Lung (tissue), 12 donors: Measurements from ENCODE around the gene DGKH. TPM values are rescaled to one million over a fixed set of nuclear protein-coding genes. Genes with fewer than 3 reads are reported as not detected.

ENCODE experiments used
- ATAC-seq: fragments of 200-7000 bp; cut with Tn5 transposase; one replicate; pipeline ENCODE4 v1.9.1; 2020; ENCODE audit warnings: moderate number of reproducible peaks; ENCODE audit not compliant: insufficient read depth, low FRiP score
- DNase-seq, 3 donors: peaks; one replicate each; pipeline ENCODE4 v3.0.0-alpha.2; 2013 to 2017
- H3K27ac ChIP-seq, 2 donors: one replicate each; pipeline ENCODE4 v1.5.1; 2013; ENCODE audit warnings: mild to moderate bottlenecking in 2 of 2, moderate library complexity in 2 of 2, control low read depth in 1 of 2, inconsistent platforms in 1 of 2, low read depth in 1 of 2, low read length in 1 of 2
- H3K27me3 ChIP-seq, 3 donors: one replicate each; pipeline ENCODE4 v1.5.1; 2013; ENCODE audit warnings: low read length in 2 of 3; ENCODE audit not compliant: control insufficient read depth in 3 of 3, insufficient read depth in 3 of 3
- H3K36me3 ChIP-seq, 4 donors: one replicate each; pipeline ENCODE4 v1.5.1; 2013; ENCODE audit warnings: low read length in 4 of 4, mild to moderate bottlenecking in 1 of 4, moderate library complexity in 1 of 4; ENCODE audit not compliant: control insufficient read depth in 4 of 4, insufficient read depth in 4 of 4
- H3K4me1 ChIP-seq, 5 donors: one replicate each; pipeline ENCODE4 v1.5.1; 2013; ENCODE audit warnings: low read length in 5 of 5, mild to moderate bottlenecking in 2 of 5, moderate library complexity in 1 of 5; ENCODE audit not compliant: control insufficient read depth in 5 of 5, insufficient read depth in 5 of 5
- H3K4me3 ChIP-seq: one replicate; pipeline ENCODE4 v1.5.1; 2013; ENCODE audit warnings: mild to moderate bottlenecking, control low read depth, moderate library complexity
- H3K9ac ChIP-seq, 2 donors: one replicate each; pipeline ENCODE4 v1.5.1; 2013; ENCODE audit warnings: low read length in 2 of 2, control low read depth in 1 of 2; ENCODE audit not compliant: insufficient read depth in 1 of 2
- H3K9me3 ChIP-seq, 4 donors: one replicate each; pipeline ENCODE4 v1.5.1; 2013; ENCODE audit warnings: low read length in 3 of 4, mild to moderate bottlenecking in 1 of 4, moderate library complexity in 1 of 4; ENCODE audit not compliant: control insufficient read depth in 4 of 4, insufficient read depth in 3 of 4
- WGBS, 2 donors: extraction: QIAGEN DNeasy Blood & Tissue Kit; methylation state at CpG; one replicate each; pipeline ENCODE4 v1.1.7; 2013; 5-methylcytosine and 5-hydroxymethylcytosine counted together
- polyA plus RNA-seq, 2 donors: library from polyadenylated mRNA; stranded (reverse); fragments of 200-250 nt; gene quantifications; one replicate each; pipeline ENCODE4 v1.2.1, GENCODE V29; 2013
- total RNA-seq, 2 donors: library from RNA; depleted of rRNA in 1 of 2; stranded (reverse); fragments of >200 nt in 1 of 2; gene quantifications; one replicate each; pipeline ENCODE4 v1.2.1, GENCODE V29; 2014 to 2021
- TF ChIP-seq, protein P1 (sequence below): IDR thresholded peaks from 2 replicates; pipeline ENCODE4 v1.5.1; 2012; ENCODE audit warnings: mild to moderate bottlenecking; ENCODE audit errors: control extremely low read depth, extremely low read depth
- donor health status: control.
- donor health status: control.
- donor health status: Bipolar disorder and iron deficiency.
- donor health status: healthy.
- donor health status: DM: yes; HTN: yes; CAD: no.

DGKH gene
- total and polyA plus RNA-seq, 4 donors: 2.2 to 33.1 (median 11.4) TPM

DNA sequence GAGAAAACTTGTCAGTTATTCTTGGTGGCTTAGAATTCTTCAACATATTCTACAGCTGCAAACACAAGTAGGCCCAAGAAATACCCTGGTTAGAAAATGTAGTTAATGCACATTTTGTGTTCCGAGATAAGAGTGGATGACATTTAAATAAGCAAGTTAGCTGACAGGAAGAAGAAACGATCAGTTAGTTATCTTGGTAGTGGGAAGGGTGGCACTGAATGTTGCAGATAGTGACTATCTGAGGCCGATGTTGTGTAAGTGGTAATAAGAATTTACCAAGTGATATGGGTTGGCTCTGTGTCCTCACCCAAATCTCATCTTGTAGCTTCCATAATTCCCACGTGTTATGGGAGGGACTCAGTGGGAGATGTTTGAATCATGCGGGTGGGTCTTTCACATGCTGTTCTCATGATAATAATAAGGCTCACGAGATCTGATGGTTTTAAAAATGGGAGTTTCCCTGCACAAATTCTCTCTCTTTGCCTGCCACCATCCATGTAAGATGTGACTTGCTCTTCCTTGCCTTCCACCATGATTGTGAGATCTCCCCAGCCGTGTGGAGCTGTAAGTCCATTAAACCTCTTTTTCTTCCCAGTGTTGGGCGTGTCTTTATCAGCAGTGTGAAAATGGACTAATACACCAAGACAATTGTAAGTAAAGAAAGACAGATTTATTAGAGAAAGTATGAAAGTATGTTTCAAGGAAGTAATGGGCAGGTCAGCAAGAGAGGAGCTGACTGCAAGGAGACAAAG is 212.6 kb downstream of the DGKH start:
- Histone ChIP-seq H3K27me3 (no peaks in the 10 kb centered on the region), H3K27ac (no peak overlapping the region), H3K36me3 (no peaks in the 10 kb centered on the region), H3K9me3 (no peaks in the 10 kb centered on the region), H3K9ac (no peak overlapping the region), H3K4me3 (no peak overlapping the region), H3K4me1 (peaks cover 0 to 20% (median under 1%) of the 10 kb centered on the region in 5 donors)
- DNase-seq (no peak), ATAC-seq (no peak)
- 92 to 94% methylated on average over 8 of the region's 8 CpGs for WGBS, 2 donors
- TF ChIP-seq, protein P1, sequence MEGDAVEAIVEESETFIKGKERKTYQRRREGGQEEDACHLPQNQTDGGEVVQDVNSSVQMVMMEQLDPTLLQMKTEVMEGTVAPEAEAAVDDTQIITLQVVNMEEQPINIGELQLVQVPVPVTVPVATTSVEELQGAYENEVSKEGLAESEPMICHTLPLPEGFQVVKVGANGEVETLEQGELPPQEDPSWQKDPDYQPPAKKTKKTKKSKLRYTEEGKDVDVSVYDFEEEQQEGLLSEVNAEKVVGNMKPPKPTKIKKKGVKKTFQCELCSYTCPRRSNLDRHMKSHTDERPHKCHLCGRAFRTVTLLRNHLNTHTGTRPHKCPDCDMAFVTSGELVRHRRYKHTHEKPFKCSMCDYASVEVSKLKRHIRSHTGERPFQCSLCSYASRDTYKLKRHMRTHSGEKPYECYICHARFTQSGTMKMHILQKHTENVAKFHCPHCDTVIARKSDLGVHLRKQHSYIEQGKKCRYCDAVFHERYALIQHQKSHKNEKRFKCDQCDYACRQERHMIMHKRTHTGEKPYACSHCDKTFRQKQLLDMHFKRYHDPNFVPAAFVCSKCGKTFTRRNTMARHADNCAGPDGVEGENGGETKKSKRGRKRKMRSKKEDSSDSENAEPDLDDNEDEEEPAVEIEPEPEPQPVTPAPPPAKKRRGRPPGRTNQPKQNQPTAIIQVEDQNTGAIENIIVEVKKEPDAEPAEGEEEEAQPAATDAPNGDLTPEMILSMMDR: no peak

DNA sequence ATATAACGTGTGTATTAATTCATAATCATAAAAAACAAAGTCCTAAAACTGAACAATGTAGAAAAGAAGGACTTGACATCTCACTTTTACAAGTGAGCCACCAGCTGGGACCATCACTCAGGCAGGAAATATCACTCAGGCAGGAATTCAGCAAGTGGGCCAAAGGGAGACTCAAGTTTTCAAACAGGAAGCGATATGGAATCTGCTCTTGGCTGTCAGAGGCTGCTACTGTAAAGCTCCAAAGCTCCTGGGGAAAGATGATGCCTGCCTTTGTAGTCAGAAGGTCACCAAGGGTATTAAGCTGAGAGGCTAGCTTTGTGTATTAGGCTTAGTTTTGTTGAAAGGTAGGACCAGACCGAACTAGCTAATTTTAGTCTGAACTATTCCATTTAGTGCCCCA is 218.0 kb downstream of the DGKH start:
- Histone ChIP-seq H3K36me3 (no peaks in the 10 kb centered on the region), H3K9ac (no peak overlapping the region), H3K27me3 (no peaks in the 10 kb centered on the region), H3K4me1 (peaks cover 0 to 26% (median 7%) of the 10 kb centered on the region in 5 donors), H3K4me3 (no peak overlapping the region), H3K9me3 (no peaks in the 10 kb centered on the region), H3K27ac (no peak overlapping the region)
- ATAC-seq (no peak), DNase-seq (peak; percentile 85 to 96 (median 93))
- TF ChIP-seq, protein P1: no peak
- WGBS, 2 donors: 66 to 73% methylated on average over 3 of the region's 3 CpGs

- H3K4me3 ChIP-seq: no peak overlapping the region
- DNase-seq: no peak
- 98% methylated on average over 6 of the region's 6 CpGs for WGBS, 2 donors
- no peaks in the 10 kb centered on the region for H3K27me3 ChIP-seq
- H3K4me1 ChIP-seq: peaks cover 0 to 40% (median 9%) of the 10 kb centered on the region in 5 donors
- ATAC-seq: no peak
- H3K27ac ChIP-seq: no peak overlapping the region
- TF ChIP-seq, protein P1: no peak
- H3K9ac ChIP-seq: no peak overlapping the region
- no peaks in the 10 kb centered on the region for H3K9me3 ChIP-seq
- no peaks in the 10 kb centered on the region for H3K36me3 ChIP-seq
Measured at GRCh38 chr13:42270160-42270856, 221.9 kb downstream of the DGKH start.
